ENCODE measurements around the gene CCDC33. TPM values are rescaled to one million over a fixed set of nuclear protein-coding genes. Genes with fewer than 3 reads are reported as not detected.
A peak's percentile ranks its signal among the peaks of the same experiment; 100 is the strongest.

Gene CCDC33
- total RNA-seq, 1 donor from 2014 or later: 0.41 TPM

DNA sequence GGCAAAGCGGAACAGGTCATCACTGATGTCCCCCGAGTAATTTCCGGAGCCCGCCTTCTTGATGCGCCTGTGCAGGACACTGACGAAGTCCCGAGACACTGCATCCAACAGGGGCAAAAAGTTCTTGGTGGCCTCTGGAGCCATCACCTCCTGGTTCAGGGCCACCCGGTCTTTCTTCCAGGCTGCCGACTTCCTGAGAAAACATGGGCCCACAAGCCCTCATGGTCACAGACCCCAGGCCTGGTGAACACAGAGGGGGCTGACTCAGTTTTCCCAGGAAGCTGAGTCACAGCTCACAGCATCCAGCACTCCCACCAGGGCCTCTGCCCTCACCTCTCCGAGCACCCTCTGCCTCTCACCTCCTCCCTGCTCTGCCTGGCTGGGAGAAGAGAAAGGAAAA is 108.9 kb downstream of the CCDC33 start:
- Histone ChIP-seq H3K9ac (ENCODE audit: low read length) (no peak overlapping the region), H3K27me3 (ENCODE audit: insufficient read depth, low read length) (no peaks in the 10 kb centered on the region), H3K27ac (ENCODE audit: low read depth, low read length) (peak overlapping the region; percentile 43), H3K4me1 (ENCODE audit: insufficient read depth, low read length) (peaks cover 17% of the 10 kb centered on the region), H3K9me3 (ENCODE audit: insufficient read depth, low read depth, low read length) (no peaks in the 10 kb centered on the region), H3K36me3 (ENCODE audit: insufficient read depth, low read length) (no peaks in the 10 kb centered on the region), H3K4me3 (ENCODE audit: insufficient read depth, low read depth, low read length) (no peak overlapping the region), H4K20me1 (ENCODE audit: insufficient read depth, low read length) (no peaks in the 10 kb centered on the region), H3K4me2 (ENCODE audit: low read length) (peak overlapping the region; percentile 65), H3K79me2 (ENCODE audit: insufficient read depth, low read length) (no peaks in the 10 kb centered on the region), H2AFZ (ENCODE audit: low read depth, low read length) (peak overlapping the region; percentile 78)
- H3K27ac Mint-ChIP-seq (ENCODE audit: unreplicated experiment): no peak overlapping the region
- peaks cover 12% of the 10 kb centered on the region for H3K4me1 Mint-ChIP-seq (ENCODE audit: low read depth, unreplicated experiment)
- peaks cover under 1% of the 10 kb centered on the region for H3K9me3 Mint-ChIP-seq (ENCODE audit: unreplicated experiment)
- DNase-seq (ENCODE audit: low read depth) (peak; percentile 52), FAIRE-seq (no peak)
- no peaks in the 10 kb centered on the region for H3K36me3 Mint-ChIP-seq (ENCODE audit: low read depth, unreplicated experiment)
- peaks cover 16% of the 10 kb centered on the region for H3K27me3 Mint-ChIP-seq (ENCODE audit: low read depth, unreplicated experiment)
- no peak for TF ChIP-seq EZH2 (IDR thresholded peaks at IDR 0.05; ENCODE audit: insufficient read depth, low read length)
- TF ChIP-seq, protein P1, sequence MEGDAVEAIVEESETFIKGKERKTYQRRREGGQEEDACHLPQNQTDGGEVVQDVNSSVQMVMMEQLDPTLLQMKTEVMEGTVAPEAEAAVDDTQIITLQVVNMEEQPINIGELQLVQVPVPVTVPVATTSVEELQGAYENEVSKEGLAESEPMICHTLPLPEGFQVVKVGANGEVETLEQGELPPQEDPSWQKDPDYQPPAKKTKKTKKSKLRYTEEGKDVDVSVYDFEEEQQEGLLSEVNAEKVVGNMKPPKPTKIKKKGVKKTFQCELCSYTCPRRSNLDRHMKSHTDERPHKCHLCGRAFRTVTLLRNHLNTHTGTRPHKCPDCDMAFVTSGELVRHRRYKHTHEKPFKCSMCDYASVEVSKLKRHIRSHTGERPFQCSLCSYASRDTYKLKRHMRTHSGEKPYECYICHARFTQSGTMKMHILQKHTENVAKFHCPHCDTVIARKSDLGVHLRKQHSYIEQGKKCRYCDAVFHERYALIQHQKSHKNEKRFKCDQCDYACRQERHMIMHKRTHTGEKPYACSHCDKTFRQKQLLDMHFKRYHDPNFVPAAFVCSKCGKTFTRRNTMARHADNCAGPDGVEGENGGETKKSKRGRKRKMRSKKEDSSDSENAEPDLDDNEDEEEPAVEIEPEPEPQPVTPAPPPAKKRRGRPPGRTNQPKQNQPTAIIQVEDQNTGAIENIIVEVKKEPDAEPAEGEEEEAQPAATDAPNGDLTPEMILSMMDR (IDR thresholded peaks at IDR 0.05; ENCODE audit: insufficient read depth, low read depth, low read length): no peak
- H3K4me3 Mint-ChIP-seq (ENCODE audit: unreplicated experiment): no peak overlapping the region

DNA sequence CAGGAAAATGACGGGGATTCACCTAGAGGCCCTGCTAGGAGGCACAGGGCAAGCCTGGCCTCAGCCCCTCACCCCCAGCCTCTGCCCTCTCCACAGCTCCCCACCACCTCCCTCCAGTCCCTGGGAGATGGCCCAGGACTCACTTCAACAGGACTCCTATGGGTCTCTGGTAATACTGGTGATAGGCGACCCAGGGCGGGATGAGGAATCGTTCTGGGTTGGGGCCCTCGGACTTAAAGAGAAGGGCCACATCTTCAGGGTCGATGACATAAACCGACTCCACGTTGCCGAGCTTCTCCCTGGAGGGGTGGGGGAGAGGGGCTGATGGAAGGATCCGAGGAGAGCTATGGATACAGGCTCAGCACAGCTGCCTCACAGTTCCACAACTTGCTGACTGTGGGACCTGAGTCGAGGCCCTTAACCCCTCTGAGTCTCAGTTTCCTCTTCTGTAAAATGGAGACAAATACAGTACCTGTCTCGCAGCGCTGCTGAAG is 111.7 kb downstream of the CCDC33 start:
- Histone ChIP-seq H4K20me1 (ENCODE audit: insufficient read depth, low read length) (no peaks in the 10 kb centered on the region), H3K4me3 (ENCODE audit: insufficient read depth, low read depth, low read length) (no peak overlapping the region), H3K4me1 (ENCODE audit: insufficient read depth, low read length) (peaks cover 13% of the 10 kb centered on the region), H3K27me3 (ENCODE audit: insufficient read depth, low read length) (no peaks in the 10 kb centered on the region), H3K79me2 (ENCODE audit: insufficient read depth, low read length) (no peaks in the 10 kb centered on the region), H3K27ac (ENCODE audit: low read depth, low read length) (no peak overlapping the region), H2AFZ (ENCODE audit: low read depth, low read length) (no peak overlapping the region), H3K36me3 (ENCODE audit: insufficient read depth, low read length) (no peaks in the 10 kb centered on the region), H3K4me2 (ENCODE audit: low read length) (no peak overlapping the region), H3K9me3 (ENCODE audit: insufficient read depth, low read depth, low read length) (no peaks in the 10 kb centered on the region), H3K9ac (ENCODE audit: low read length) (no peak overlapping the region)
- Mint-ChIP-seq H3K36me3 (ENCODE audit: low read depth, unreplicated experiment) (no peaks in the 10 kb centered on the region), H3K9me3 (ENCODE audit: unreplicated experiment) (no peaks in the 10 kb centered on the region), H3K4me1 (ENCODE audit: low read depth, unreplicated experiment) (peaks cover 9% of the 10 kb centered on the region), H3K27ac (ENCODE audit: unreplicated experiment) (no peak overlapping the region), H3K27me3 (ENCODE audit: low read depth, unreplicated experiment) (peaks cover 4% of the 10 kb centered on the region), H3K4me3 (ENCODE audit: unreplicated experiment) (no peak overlapping the region)
- no peak for TF ChIP-seq EZH2 (IDR thresholded peaks at IDR 0.05; ENCODE audit: insufficient read depth, low read length)
- TF ChIP-seq, protein P1 (IDR thresholded peaks at IDR 0.05; ENCODE audit: insufficient read depth, low read depth, low read length): no peak
- FAIRE-seq (no peak), DNase-seq (ENCODE audit: low read depth) (no peak)

DNA sequence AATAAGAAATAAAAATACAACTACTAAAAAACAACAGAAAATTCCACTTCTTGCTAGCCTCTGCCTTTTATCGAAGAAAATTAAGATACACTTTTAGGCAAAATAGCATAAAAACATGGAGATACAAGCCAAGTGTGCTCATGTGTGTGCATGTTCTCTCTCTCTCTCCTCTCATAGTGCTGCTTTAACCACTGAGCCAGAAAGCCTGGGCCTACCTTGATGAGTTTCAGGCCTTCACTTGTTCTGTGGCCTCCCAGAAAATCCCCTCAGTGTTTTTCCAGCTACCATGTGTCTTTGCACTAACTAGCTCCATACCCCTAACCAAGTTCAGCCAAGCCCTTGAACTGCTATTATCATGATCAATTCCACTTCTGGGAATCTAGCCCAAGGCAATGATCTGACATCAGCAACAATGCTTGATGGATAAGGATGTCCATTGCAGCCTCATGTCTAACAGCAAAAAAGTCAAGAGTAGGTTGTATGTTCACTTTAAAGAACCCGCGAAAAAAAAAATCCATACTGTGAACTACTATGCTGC is 113.2 kb downstream of the CCDC33 start:
- no peaks in the 10 kb centered on the region for H3K79me2 ChIP-seq (ENCODE audit: insufficient read depth, low read length)
- H3K4me1 Mint-ChIP-seq (ENCODE audit: low read depth, unreplicated experiment): peaks cover 9% of the 10 kb centered on the region
- no peak overlapping the region for H3K9ac ChIP-seq (ENCODE audit: low read length)
- H3K27ac ChIP-seq (ENCODE audit: low read depth, low read length): no peak overlapping the region
- H3K9me3 Mint-ChIP-seq (ENCODE audit: unreplicated experiment): peaks cover 2% of the 10 kb centered on the region
- H3K27ac Mint-ChIP-seq (ENCODE audit: unreplicated experiment): no peak overlapping the region
- no peak overlapping the region for H3K4me3 ChIP-seq (ENCODE audit: insufficient read depth, low read depth, low read length)
- no peak overlapping the region for H3K4me2 ChIP-seq (ENCODE audit: low read length)
- DNase-seq (ENCODE audit: low read depth) (no peak), FAIRE-seq (no peak)
- no peaks in the 10 kb centered on the region for H3K36me3 Mint-ChIP-seq (ENCODE audit: low read depth, unreplicated experiment)
- H3K27me3 ChIP-seq (ENCODE audit: insufficient read depth, low read length): no peaks in the 10 kb centered on the region
- H4K20me1 ChIP-seq (ENCODE audit: insufficient read depth, low read length): no peaks in the 10 kb centered on the region
- no peaks in the 10 kb centered on the region for H3K36me3 ChIP-seq (ENCODE audit: insufficient read depth, low read length)
- H2AFZ ChIP-seq (ENCODE audit: low read depth, low read length): no peak overlapping the region
- H3K4me3 Mint-ChIP-seq (ENCODE audit: unreplicated experiment): no peak overlapping the region
- TF ChIP-seq, protein P1 (IDR thresholded peaks at IDR 0.05; ENCODE audit: insufficient read depth, low read depth, low read length): no peak
- TF ChIP-seq EZH2 (IDR thresholded peaks at IDR 0.05; ENCODE audit: insufficient read depth, low read length): no peak
- H3K4me1 ChIP-seq (ENCODE audit: insufficient read depth, low read length): peaks cover 13% of the 10 kb centered on the region
- H3K27me3 Mint-ChIP-seq (ENCODE audit: low read depth, unreplicated experiment): no peaks in the 10 kb centered on the region
- H3K9me3 ChIP-seq (ENCODE audit: insufficient read depth, low read depth, low read length): no peaks in the 10 kb centered on the region
